ENCODE measurements around the gene QARS1.

Gene QARS1

DNA sequence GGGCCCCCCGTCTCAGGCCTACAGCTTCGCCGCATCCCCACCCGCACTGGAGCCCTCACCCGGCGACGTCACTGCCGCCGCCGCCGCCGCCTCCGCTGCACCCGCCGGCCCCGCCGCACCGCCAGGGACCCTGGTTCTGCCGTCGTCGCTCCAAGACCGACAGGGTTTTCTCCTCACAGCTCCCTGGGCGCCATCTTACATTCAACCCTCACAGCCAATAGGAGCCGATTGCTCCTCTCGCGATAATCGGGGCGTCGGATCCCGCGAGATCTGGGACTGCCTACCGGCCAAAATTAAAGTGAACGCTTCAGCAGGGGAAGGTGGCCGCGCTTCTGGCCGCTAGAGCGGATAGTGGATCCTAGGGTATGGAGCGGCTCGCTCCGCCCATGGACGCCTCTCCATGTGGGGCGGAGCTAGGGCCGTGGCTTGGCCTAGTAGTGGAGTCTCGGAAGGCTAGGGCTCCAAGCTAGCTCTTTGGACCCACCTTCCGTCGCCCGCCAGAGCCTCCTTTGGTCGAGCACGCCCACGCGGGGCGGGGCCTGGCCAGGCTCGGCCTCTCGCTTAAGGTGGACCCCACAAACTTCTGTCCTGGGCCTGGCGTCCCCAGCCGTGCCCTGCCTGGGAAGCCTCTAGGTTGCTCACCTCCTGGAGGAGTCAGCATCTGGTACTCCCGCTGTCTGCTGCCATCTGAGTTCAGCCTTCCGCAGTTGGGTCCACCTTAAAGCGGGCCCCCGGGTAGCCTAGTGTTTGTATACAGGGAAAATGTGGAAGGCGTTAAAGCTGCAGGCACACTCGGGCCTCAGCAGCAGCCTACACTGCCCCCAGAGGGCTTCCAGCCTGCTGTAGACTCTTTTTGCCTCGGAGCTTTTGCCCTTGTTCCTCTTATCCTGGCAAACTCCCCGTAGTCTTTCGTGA lies 10.4 kb downstream of the QARS1 start, which contains the start of gene QRICH1:
QRICH1 (minus strand) TSS at position 219 of the 915 bp plus-strand sequence. CDS start 17,054 bp downstream, outside the sequence.
- Histone ChIP-seq H4K20me1 (ENCODE audit: control insufficient read depth, insufficient read depth, low read depth, low read length) (peaks cover 21% of the 10 kb centered on the region; the same call in 1 of the 2 replicates), H3K9me2 (replicated peaks; ENCODE audit: control insufficient read depth, low read length) (no peaks in the 10 kb centered on the region)

DNA sequence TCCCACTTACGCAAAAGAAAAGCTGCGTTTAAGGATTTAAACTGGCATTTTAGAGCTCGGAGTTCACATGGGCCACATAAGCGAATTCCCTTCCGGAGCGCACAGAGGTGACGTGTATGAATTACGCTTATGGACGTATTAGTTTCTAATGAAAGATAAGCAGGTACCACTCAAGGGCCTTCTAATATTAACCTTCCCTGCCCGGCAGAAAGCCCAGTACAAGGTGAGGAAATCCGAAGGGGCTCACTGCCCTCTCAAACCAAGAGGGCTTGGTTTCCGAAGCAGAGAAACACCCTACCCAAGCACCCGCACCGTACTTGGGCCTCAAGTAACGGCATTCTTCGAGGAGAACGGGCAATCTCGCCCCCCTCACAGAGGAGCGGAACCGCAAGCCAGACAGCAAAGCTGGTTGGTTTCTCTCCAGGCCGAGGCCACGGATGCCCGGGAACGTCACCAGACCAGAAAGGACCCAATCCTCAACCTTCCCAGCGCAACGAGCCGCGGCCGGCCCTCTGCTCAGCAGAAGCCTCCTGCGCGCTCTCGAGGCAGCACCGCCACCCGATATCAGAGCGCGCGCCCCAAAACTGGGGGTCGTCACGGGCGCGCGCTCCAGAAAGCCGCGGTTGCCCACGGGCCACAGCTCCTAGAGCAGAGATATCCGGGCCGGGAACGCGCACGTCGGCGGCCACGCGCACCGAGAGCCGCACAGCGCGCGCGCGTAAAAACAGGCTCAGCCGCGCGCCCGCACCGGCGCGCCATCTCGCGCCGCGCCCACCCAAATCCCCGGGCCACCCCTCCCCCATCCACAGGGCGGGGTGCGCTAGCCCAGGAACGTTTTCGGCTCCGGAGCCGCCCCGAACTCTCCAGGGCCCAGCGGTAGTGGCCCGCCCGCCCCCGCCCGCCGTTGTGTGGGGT lies 11.4 kb downstream of the QARS1 start:
- Histone ChIP-seq H4K20me1 (ENCODE audit: control insufficient read depth, insufficient read depth, low read depth, low read length) (peaks cover 21% of the 10 kb centered on the region; the same call in 1 of the 2 replicates), H3F3A (ENCODE audit: control insufficient read depth, insufficient read depth) (peaks cover 8% of the 10 kb centered on the region; the same call in 1 of the 2 replicates), H3K9me3 (ENCODE audit: control insufficient read depth, insufficient read depth, low read length) (no peaks in the 10 kb centered on the region), H3K4me3 (ENCODE audit: low read length) (peak overlapping the region; percentile 89), H3K4me2 (ENCODE audit: low read length) (peak overlapping the region; percentile 85), H3K36me3 (ENCODE audit: control insufficient read depth, low read length) (peaks cover 59% of the 10 kb centered on the region), H3K79me2 (ENCODE audit: control insufficient read depth, low read length) (peaks cover 52% of the 10 kb centered on the region), H3K27me3 (ENCODE audit: control insufficient read depth, low read length) (no peaks in the 10 kb centered on the region), H3K27ac (ENCODE audit: low read depth, low read length) (peak overlapping the region; percentile 94), H3K4me1 (ENCODE audit: control insufficient read depth, low read length) (peaks cover 24% of the 10 kb centered on the region), H3K9me2 (replicated peaks; ENCODE audit: control insufficient read depth, low read length) (no peaks in the 10 kb centered on the region)
- TF ChIP-seq EZH2phosphoT487 (IDR thresholded peaks at IDR 0.05; ENCODE audit: borderline replicate concordance, low read length): no peak
- TF ChIP-seq, protein P1, sequence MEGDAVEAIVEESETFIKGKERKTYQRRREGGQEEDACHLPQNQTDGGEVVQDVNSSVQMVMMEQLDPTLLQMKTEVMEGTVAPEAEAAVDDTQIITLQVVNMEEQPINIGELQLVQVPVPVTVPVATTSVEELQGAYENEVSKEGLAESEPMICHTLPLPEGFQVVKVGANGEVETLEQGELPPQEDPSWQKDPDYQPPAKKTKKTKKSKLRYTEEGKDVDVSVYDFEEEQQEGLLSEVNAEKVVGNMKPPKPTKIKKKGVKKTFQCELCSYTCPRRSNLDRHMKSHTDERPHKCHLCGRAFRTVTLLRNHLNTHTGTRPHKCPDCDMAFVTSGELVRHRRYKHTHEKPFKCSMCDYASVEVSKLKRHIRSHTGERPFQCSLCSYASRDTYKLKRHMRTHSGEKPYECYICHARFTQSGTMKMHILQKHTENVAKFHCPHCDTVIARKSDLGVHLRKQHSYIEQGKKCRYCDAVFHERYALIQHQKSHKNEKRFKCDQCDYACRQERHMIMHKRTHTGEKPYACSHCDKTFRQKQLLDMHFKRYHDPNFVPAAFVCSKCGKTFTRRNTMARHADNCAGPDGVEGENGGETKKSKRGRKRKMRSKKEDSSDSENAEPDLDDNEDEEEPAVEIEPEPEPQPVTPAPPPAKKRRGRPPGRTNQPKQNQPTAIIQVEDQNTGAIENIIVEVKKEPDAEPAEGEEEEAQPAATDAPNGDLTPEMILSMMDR (IDR thresholded peaks at IDR 0.05; ENCODE audit: low read depth, low read length, poor library complexity, severe bottlenecking): no peak

More for the DNA sequence above, 10.4 kb downstream of the QARS1 start, which contains the start of gene QRICH1:
- H3K4me3 ChIP-seq (ENCODE audit: low read length): peak within 1 kb of the TSS; percentile 89
- H3K9me3 ChIP-seq (ENCODE audit: control insufficient read depth, insufficient read depth, low read length): no peaks in the 10 kb centered on the region
- H3K27me3 ChIP-seq (ENCODE audit: control insufficient read depth, low read length): no peaks in the 10 kb centered on the region
- peaks cover 8% of the 10 kb centered on the region; the same call in 1 of the 2 replicates for H3F3A ChIP-seq (ENCODE audit: control insufficient read depth, insufficient read depth)
- peaks cover 65% of the 10 kb centered on the region for H3K36me3 ChIP-seq (ENCODE audit: control insufficient read depth, low read length)
- peaks cover 24% of the 10 kb centered on the region for H3K4me1 ChIP-seq (ENCODE audit: control insufficient read depth, low read length)
- peak within 1 kb of the TSS; percentile 94 for H3K27ac ChIP-seq (ENCODE audit: low read depth, low read length)
- peak within 1 kb of the TSS; percentile 85 for H3K4me2 ChIP-seq (ENCODE audit: low read length)
- no peak for TF ChIP-seq EZH2phosphoT487 (IDR thresholded peaks at IDR 0.05; ENCODE audit: borderline replicate concordance, low read length)
- TF ChIP-seq, protein P1 (IDR thresholded peaks at IDR 0.05; ENCODE audit: low read depth, low read length, poor library complexity, severe bottlenecking): peak; percentile 72
- H3K79me2 ChIP-seq (ENCODE audit: control insufficient read depth, low read length): peaks cover 43% of the 10 kb centered on the region

DNA sequence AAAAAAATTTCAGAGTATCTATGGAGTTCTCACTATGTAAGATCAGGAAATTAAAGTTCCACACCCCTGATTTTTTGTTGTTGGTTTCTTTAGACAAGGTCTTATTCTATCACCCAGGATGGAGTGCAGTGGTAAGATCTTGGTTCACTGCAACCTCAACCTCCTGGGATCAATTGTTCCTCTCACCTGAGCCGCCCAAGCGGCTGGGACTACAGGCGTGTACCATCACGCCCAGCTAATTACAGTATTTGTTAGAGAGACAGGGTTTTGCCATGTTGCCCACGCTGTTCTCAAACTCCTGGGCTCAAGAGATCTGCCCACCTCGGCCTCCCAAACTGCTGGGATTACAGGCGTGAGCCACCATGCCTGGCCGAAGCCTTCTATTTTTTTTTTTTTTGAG lies 23.1 kb downstream of the QARS1 start:
- Histone ChIP-seq H3K79me2 (ENCODE audit: control insufficient read depth, low read length) (peaks cover 93% of the 10 kb centered on the region), H3K27me3 (ENCODE audit: control insufficient read depth, low read length) (no peaks in the 10 kb centered on the region), H3K36me3 (ENCODE audit: control insufficient read depth, low read length) (peaks cover 42% of the 10 kb centered on the region), H3K4me2 (ENCODE audit: low read length) (no peak overlapping the region), H3K9me3 (ENCODE audit: control insufficient read depth, insufficient read depth, low read length) (no peaks in the 10 kb centered on the region), H3K4me3 (ENCODE audit: low read length) (no peak overlapping the region), H3K27ac (ENCODE audit: low read depth, low read length) (no peak overlapping the region), H3K9me2 (replicated peaks; ENCODE audit: control insufficient read depth, low read length) (no peaks in the 10 kb centered on the region), H3F3A (ENCODE audit: control insufficient read depth, insufficient read depth) (peaks cover 4% of the 10 kb centered on the region; the same call in 1 of the 2 replicates), H3K4me1 (ENCODE audit: control insufficient read depth, low read length) (no peaks in the 10 kb centered on the region), H4K20me1 (ENCODE audit: control insufficient read depth, insufficient read depth, low read depth, low read length) (no peaks in the 10 kb centered on the region)
- no peak for TF ChIP-seq EZH2phosphoT487 (IDR thresholded peaks at IDR 0.05; ENCODE audit: borderline replicate concordance, low read length)
- TF ChIP-seq, protein P1 (IDR thresholded peaks at IDR 0.05; ENCODE audit: low read depth, low read length, poor library complexity, severe bottlenecking): no peak

Data from DOHH2 (cell line).